HG03039 (cell line): ENCODE data around the gene SMIM41.

Source experiments
- ATAC-seq: cut with Tn5 transposase; IDR thresholded peaks from one replicate; pipeline ENCODE4 v1.9.1; 2021; ENCODE audit warnings: mild to moderate bottlenecking, moderate library complexity; ENCODE audit not compliant: unreplicated experiment

SMIM41 gene

GRCh38 chr12:52079576-52080402 is at the start of gene SMIM41:
SMIM41 (plus strand) TSS chr12:52079704; CDS start chr12:52079780, 76 bp downstream.
- no peak for ATAC-seq

DNA sequence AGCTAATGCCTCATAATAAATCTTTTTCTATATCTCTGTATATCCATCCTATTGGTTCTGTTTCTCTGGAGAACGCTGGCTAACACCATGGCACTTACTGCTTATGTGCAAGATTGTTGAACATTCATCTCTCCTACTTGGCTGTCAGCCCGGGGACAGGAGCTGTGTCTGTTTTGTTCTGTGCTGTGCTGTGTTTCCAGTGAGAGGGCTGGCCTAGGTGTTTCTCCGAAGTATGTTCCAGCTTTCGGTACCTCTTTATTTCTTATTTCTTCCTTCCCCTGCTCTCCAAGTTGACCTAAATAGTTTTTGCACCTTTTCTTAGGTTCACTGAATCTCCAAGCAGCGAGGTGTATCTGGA is 47.1 kb upstream of the SMIM41 start:
- ATAC-seq: no peak

- ATAC-seq: peak; percentile 90
Measured at GRCh38 chr12:52032804-52033445, 46.6 kb upstream of the SMIM41 start.

- ATAC-seq: no peak
Measured at GRCh38 chr12:52033446-52034140, 45.9 kb upstream of the SMIM41 start.

- no peak for ATAC-seq
Measured at GRCh38 chr12:52035190-52035589, 44.3 kb upstream of the SMIM41 start.

DNA sequence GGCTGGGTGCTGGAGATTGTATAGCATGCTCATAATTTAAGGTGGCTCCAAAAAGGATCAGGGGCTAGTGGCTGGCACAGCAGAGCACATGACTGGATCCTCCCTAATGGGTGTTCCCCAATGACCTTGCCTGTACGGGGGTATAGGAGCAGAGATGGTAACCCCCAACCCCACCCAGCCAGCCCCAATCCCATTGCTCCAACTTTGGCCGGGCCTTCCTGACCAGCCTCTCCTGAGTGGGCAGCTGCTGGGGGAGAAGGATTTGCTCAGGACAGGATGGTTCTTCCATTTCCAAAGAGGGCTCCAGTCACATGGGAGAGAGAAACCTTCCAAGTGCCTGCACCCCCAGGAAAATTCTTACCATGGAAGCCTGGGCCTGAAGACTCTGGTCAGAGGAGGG is 43.6 kb upstream of the SMIM41 start:
- no peak for ATAC-seq

GRCh38 chr12:52036587-52037171 is 42.8 kb upstream of the SMIM41 start:
- ATAC-seq: peak; percentile 40

- no peak for ATAC-seq
Measured at GRCh38 chr12:52037248-52037861, 42.1 kb upstream of the SMIM41 start.

- ATAC-seq: no peak
Measured at GRCh38 chr12:52038447-52038846, 41.1 kb upstream of the SMIM41 start.

DNA sequence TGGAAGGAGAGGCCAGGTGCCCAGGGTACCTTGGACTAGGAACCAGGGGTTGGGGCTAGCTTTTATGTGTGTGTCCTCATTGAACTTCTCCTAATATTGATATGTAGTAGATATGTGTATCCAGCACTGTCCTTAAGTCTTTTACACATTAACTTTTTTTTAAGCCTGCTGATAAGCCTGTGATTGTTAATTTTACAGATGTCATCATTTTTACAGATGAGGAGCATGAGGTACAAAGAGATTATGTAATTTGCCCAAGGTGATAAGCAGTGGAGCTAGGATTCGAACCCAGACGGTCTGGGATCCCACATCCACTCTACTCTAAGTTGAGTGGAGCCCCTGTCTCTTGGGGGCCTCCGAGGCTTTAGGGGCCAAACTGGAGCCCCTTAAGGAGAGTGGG is 38.5 kb upstream of the SMIM41 start:
- no peak for ATAC-seq

GRCh38 chr12:52041695-52042123 is 37.8 kb upstream of the SMIM41 start:
- ATAC-seq: no peak

- no peak for ATAC-seq
Measured at GRCh38 chr12:52042706-52043385, 36.7 kb upstream of the SMIM41 start.

GRCh38 chr12:52043386-52044212 is 35.9 kb upstream of the SMIM41 start:
- no peak for ATAC-seq

GRCh38 chr12:52044292-52044983 is 35.1 kb upstream of the SMIM41 start:
- ATAC-seq: no peak

DNA sequence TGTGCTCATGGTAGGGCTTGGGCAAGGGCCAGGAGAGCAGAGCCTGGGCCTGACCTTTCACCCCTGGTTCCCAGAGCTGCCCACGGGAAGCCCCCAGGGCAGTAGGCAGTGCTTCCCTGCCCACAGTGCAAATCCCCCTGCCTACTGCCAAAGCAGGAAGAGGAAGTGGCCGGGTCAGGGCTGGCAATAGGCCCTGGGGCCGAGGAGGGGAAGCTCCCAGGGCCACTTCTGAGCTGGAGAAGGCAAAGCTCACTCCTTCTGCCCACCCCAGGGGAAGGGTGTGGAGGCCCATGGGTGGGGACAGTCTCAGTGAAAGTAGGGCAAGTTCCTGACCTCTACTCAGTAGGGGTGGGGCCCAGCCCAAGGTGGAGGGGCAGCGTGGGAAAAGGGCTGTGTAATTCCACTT is 33.7 kb upstream of the SMIM41 start:
- ATAC-seq: no peak

DNA sequence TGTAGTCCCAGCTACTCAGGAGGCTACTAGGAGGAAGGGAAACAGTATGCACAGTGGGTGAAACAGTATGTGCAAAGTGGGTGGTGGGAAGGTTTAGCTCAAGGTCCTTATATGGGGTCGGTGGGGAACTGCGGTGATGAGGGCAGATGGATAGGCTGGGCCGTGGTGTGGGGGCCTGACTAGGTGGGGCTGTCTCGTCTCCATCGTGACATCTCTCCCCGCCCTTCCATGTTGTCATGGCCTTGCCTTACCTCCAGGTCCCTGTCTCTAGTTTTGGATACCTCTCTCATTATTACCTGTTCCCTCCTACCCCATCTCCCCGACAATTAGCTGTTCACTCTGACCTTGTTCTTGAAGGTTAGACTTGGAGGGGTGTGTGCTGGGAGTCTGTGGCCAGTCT is 32.6 kb upstream of the SMIM41 start:
- ATAC-seq: no peak

DNA sequence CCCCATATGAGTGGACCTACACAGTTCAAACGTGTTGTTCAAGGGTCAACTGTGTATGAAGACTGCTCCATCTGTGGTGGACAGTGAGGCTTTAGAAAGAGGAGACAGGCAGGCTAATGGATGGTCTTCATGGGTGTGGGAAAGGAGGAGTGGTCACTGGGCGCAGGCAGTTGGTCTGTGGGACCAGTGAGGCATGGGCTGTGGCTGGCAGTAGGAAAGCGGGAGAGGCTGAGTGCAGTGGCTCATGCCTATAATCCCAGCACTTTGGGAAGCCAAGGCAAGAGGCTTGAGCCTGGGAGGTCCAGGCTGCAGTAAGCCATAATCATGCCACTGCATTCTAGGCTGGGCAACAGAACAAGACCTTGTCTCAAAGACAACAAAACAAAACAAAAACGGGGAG is 30.2 kb upstream of the SMIM41 start:
- ATAC-seq: no peak

GRCh38 chr12:52049688-52050087 is 29.8 kb upstream of the SMIM41 start:
- ATAC-seq: no peak
